ENCODE measurements around the gene XCR1. TPM values are rescaled to one million over a fixed set of nuclear protein-coding genes. Genes with fewer than 3 reads are reported as not detected.

The XCR1 gene
- total RNA-seq, 1 experiment from 2014 or later, result not detected

GRCh38 chr3:45980819-45981218 is 46.5 kb downstream of the XCR1 start:
- ChIA-PET POLR2A (ENCODE audit: low non-redundant PET) (no interaction called here), CTCF (no interaction called here)
- no peaks in the 10 kb centered on the region for H3K4me1 ChIP-seq (ENCODE audit: insufficient read depth, low read length, poor library complexity, severe bottlenecking)
- H3K4me3 ChIP-seq (ENCODE audit: low read depth, low read length, poor library complexity, severe bottlenecking), result no peak overlapping the region
- intact Hi-C loops (cut with micrococcal nuclease; ENCODE audit: unreplicated experiment), result no loop called here
- no peak for DNase-seq (ENCODE audit: low spot score)
- peaks cover 4% of the 10 kb centered on the region for H3K36me3 ChIP-seq (ENCODE audit: insufficient read depth, low read length, poor library complexity, severe bottlenecking)
- TF ChIP-seq CTCF (conservative IDR thresholded peaks at IDR 0.05; ENCODE audit: low read depth, low read length) (no peak), EZH2 (IDR thresholded peaks at IDR 0.05; ENCODE audit: borderline replicate concordance, low read depth, low read length, poor library complexity, severe bottlenecking) (no peak)
- no TSS peak for BruUV-seq (replicated peaks)
- H3K27ac ChIP-seq (ENCODE audit: low read depth, low read length, poor library complexity, severe bottlenecking), result no peak overlapping the region
- no peaks in the 10 kb centered on the region for H3K9me3 ChIP-seq (ENCODE audit: low read depth, low read length, poor library complexity, severe bottlenecking)
- H3K27me3 ChIP-seq (replicated peaks; ENCODE audit: insufficient read depth, low read depth, low read length, poor library complexity), result no peaks in the 10 kb centered on the region

GRCh38 chr3:45980229-45980813 is 47.0 kb downstream of the XCR1 start:
- H3K4me3 ChIP-seq (ENCODE audit: low read depth, low read length, poor library complexity, severe bottlenecking), result no peak overlapping the region
- ChIA-PET CTCF (no interaction called here), POLR2A (ENCODE audit: low non-redundant PET) (no interaction called here)
- no peaks in the 10 kb centered on the region for H3K27me3 ChIP-seq (replicated peaks; ENCODE audit: insufficient read depth, low read depth, low read length, poor library complexity)
- no peak overlapping the region for H3K27ac ChIP-seq (ENCODE audit: low read depth, low read length, poor library complexity, severe bottlenecking)
- DNase-seq (ENCODE audit: low spot score), result no peak
- no TSS peak for BruUV-seq (replicated peaks)
- H3K36me3 ChIP-seq (ENCODE audit: insufficient read depth, low read length, poor library complexity, severe bottlenecking), result peaks cover 4% of the 10 kb centered on the region
- no peak for TF ChIP-seq EZH2 (IDR thresholded peaks at IDR 0.05; ENCODE audit: borderline replicate concordance, low read depth, low read length, poor library complexity, severe bottlenecking)
- no peak for TF ChIP-seq CTCF (conservative IDR thresholded peaks at IDR 0.05; ENCODE audit: low read depth, low read length)
- no peaks in the 10 kb centered on the region for H3K4me1 ChIP-seq (ENCODE audit: insufficient read depth, low read length, poor library complexity, severe bottlenecking)
- intact Hi-C loops (cut with micrococcal nuclease; ENCODE audit: unreplicated experiment), result no loop called here
- H3K9me3 ChIP-seq (ENCODE audit: low read depth, low read length, poor library complexity, severe bottlenecking), result no peaks in the 10 kb centered on the region

- Histone ChIP-seq H3K27ac (ENCODE audit: low read depth, low read length, poor library complexity, severe bottlenecking) (no peak overlapping the region), H3K9me3 (ENCODE audit: low read depth, low read length, poor library complexity, severe bottlenecking) (no peaks in the 10 kb centered on the region), H3K4me1 (ENCODE audit: insufficient read depth, low read length, poor library complexity, severe bottlenecking) (no peaks in the 10 kb centered on the region), H3K4me3 (ENCODE audit: low read depth, low read length, poor library complexity, severe bottlenecking) (no peak overlapping the region), H3K36me3 (ENCODE audit: insufficient read depth, low read length, poor library complexity, severe bottlenecking) (peaks cover 4% of the 10 kb centered on the region), H3K27me3 (replicated peaks; ENCODE audit: insufficient read depth, low read depth, low read length, poor library complexity) (no peaks in the 10 kb centered on the region)
- POLR2A ChIA-PET (ENCODE audit: low non-redundant PET), result interaction anchor here (0.6 kb wide), 1 partner anchor 53 kb away, joined by 6 read pairs; no protein-coding TSS in a partner anchor
- DNase-seq (ENCODE audit: low spot score), result no peak
- CTCF ChIA-PET, result no interaction called here
- no peak for TF ChIP-seq EZH2 (IDR thresholded peaks at IDR 0.05; ENCODE audit: borderline replicate concordance, low read depth, low read length, poor library complexity, severe bottlenecking)
- TF ChIP-seq CTCF (conservative IDR thresholded peaks at IDR 0.05; ENCODE audit: low read depth, low read length), result no peak
- intact Hi-C loops (cut with micrococcal nuclease; ENCODE audit: unreplicated experiment), result no loop called here
- no TSS peak for BruUV-seq (replicated peaks)
These were observed 47.9 kb downstream of the XCR1 start for GRCh38 chr3:45979378-45979777.

Measured in A673 (cell line).